HL-60 (cell line): Measurements from ENCODE around the gene PTGES.

Source experiments
- CTCF ChIP-seq: IDR thresholded peaks from one replicate; pipeline ENCODE4 v1.5.1; 2011; ENCODE audit warnings: low read length, control low read depth, inconsistent platforms; ENCODE audit not compliant: insufficient read depth
- POLR2AphosphoS5 ChIP-seq: IDR thresholded peaks from 2 replicates; pipeline ENCODE4 v1.6.1; 2012; ENCODE audit warnings: low read depth
- REST ChIP-seq: IDR thresholded peaks from 2 replicates; pipeline ENCODE4 v1.6.1; 2012; ENCODE audit warnings: low read depth; ENCODE audit not compliant: insufficient replicate concordance

- TF ChIP-seq REST (no peak), CTCF (no peak), POLR2AphosphoS5 (no peak)
These were observed 41.7 kb upstream of the PTGES start for GRCh38 chr9:129794549-129794948.
